Measurements from ENCODE around the gene ZC3H18.

The ZC3H18 gene

DNA sequence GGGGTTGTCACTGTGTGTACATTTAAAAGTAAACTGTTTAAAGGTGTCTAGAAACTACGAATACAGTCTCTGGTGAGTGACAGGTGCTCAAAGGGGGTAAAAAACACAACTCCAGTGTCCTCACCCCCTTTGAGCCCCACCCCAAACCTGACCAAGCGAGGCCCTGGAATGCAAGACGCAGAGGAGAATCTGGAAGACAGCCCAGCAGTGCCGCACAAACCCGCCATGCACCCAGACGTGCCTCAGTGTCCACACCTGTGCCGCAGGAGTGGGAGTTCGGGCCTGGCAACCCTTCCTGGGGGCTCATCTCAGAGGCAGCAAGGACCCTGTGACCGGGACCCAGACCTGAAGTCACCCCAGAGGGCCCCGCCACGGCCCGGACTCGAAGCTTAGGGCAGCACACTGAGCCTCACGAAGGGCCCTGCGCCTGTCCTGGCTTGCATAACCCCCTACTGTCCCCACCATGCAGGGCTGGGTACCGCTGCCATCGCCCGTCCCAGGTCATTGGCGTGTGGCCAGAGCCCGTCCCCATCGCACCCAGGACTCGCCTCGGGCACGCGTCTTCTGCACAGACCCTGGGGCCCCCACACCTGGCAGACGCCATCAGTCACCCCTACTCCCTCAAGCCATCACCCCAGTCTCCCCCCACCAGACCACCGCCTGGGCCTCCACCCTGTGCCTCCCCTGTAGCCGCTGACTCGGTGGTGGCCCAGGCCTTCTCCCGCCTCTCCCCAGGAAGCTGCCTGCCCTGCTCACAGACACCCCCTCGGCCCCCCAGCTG, 33.0 kb upstream of the ZC3H18 start:
- TF ChIP-seq CTCF (IDR thresholded peaks at IDR 0.05; ENCODE audit: low read depth, low read length, missing control alignments): no peak
- H3K4me3 ChIP-seq (replicated peaks; ENCODE audit: low read depth, low read length): no peak overlapping the region
- no peak for DNase-seq (ENCODE audit: extremely low read depth, low read depth)

DNA sequence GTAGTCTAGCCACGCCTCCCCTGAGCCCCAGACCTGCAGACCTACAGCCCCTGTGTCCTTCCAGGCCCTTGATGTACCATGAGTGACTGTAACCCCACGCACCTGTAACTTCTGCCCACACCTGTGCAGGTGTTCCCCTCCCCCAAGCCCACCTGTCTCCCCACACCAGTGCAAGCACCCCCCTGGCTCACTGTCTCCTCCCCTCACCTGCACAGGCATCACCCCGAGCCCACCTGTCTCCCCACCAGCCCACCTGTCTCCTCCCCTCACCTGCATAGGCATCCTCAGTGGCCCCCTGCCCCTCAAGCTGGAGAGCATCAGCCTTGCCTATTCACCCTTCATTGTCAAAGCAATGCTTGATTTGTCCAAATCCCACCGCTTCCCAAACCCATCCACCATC, 32.3 kb upstream of the ZC3H18 start:
- H3K4me3 ChIP-seq (replicated peaks; ENCODE audit: low read depth, low read length): no peak overlapping the region
- TF ChIP-seq CTCF (IDR thresholded peaks at IDR 0.05; ENCODE audit: low read depth, low read length, missing control alignments): no peak
- no peak for DNase-seq (ENCODE audit: extremely low read depth, low read depth)

DNA sequence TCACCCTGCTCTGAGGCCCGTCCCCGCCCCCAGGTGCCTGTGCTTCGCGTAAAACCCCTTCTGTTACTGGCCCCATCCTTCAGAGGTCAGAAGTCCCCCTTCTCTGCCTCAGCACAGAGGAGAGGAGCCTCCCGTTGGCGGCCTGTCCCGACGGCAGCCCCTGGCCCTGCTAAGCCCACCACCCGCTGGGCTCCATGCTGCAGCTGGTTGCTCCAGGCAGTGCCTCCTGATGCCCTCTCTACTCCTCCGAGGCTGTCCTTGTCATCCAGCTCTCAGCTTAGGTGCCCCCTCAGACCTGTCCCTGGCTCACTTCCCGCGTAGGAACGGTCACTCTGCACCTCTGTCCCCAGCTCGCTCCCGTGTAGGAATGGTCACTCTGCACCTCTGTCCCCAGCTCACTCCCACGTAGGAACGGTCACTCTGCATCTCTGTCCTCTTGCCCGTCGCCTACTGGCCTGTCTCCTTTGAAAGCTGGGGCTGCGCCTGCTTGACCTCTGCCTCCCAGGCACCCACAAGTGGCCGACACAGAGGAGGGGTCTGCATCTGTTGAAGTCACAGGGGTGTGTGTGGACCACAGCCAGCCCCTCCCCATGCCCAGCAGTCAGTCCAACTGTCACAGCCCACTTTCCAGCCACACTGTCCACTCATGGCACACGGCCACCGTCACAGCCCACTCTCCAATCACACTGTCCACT, 31.7 kb upstream of the ZC3H18 start:
- no peak for TF ChIP-seq CTCF (IDR thresholded peaks at IDR 0.05; ENCODE audit: low read depth, low read length, missing control alignments)
- no peak for DNase-seq (ENCODE audit: extremely low read depth, low read depth)
- no peak overlapping the region for H3K4me3 ChIP-seq (replicated peaks; ENCODE audit: low read depth, low read length)

DNA sequence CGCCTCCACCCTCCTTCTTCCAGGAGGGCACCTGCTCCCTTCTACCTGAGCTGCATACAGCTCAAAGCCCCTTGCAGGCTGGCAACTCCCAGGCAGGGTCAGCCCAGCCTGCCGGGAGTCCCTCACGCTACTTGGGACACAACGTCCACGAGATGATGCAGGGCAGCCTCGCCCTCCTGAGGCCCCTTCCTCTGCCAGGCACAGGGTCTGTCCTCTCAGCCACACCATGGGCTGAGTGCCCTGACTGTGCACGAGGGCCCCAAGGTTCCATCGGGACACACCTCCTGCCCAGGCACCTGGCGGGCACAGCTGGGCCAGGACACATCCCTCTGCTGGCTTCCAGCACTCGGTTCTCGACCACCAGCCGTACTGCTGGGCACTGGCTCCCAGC, 30.9 kb upstream of the ZC3H18 start:
- DNase-seq (ENCODE audit: extremely low read depth, low read depth): no peak
- H3K4me3 ChIP-seq (replicated peaks; ENCODE audit: low read depth, low read length): no peak overlapping the region

DNA sequence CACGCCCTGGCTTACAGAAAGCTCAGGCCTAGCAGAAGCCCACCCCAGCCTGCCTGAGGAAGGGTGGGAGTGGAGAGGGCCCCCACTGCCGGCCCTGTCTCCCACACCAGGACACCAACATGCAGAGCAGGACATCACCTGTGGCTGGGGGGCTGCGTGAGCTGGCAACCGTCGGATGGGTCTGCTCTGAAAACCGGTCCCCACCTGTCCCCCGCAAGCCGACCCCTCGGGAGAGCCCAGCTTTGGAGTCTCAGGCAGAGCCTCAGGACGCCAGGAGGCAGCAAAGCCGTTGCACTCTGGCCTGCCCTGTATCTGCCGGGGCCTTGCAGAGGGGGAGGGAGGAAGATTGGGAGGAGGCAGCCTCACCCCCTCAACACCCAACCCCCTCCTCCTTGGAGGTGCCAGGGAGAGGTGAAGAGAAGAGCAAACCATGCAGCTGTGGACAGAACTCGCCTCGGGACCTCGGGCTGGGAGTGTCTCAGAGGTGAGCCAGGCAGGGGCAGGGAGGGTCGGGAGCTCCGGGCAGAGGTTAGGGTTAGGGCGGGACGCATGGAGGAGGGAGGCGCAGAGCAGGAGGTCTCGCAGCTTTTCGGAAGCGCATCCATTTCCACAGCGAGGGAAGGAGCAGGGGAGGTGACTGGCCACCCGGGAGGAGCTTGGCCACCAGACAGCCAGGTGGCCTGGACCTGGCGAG, 30.4 kb upstream of the ZC3H18 start:
- no peak for DNase-seq (ENCODE audit: extremely low read depth, low read depth)
- no peak for TF ChIP-seq CTCF (IDR thresholded peaks at IDR 0.05; ENCODE audit: low read depth, low read length, missing control alignments)
- no peak overlapping the region for H3K4me3 ChIP-seq (replicated peaks; ENCODE audit: low read depth, low read length)

More for the DNA sequence above, 30.9 kb upstream of the ZC3H18 start:
- no peak for TF ChIP-seq CTCF (IDR thresholded peaks at IDR 0.05; ENCODE audit: low read depth, low read length, missing control alignments)

DNA sequence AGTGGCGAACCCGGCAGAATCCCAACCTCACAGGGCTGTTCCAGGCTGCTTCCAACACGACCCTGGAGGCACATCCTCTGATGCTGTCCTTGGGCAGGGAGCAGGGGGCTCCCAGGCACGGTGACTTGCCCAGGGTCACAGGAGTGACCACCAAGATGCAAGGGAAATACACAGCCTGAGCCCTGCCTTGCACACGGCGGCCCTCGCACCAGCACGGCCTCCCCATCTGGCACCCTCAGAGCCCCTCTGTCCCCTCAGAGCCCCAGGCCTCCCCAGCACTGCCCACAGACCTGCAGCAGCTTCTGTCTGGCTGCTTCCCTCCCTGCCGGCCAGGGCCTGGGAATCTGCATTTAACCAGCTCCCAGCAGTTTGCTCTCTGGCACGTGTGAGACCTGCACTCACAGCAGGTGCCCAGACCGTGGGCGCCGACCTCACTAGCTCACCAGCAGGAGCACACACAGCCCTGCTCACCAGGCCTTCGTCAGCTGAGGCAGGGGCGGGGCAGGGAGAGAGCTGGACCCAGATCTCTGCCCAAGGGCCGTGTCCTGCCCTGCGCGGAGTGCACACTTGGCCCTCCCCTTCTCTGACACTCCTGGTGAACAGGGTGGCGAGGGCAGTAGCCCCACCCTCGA, 29.7 kb upstream of the ZC3H18 start:
- no peak for TF ChIP-seq CTCF (IDR thresholded peaks at IDR 0.05; ENCODE audit: low read depth, low read length, missing control alignments)
- H3K4me3 ChIP-seq (replicated peaks; ENCODE audit: low read depth, low read length): no peak overlapping the region
- DNase-seq (ENCODE audit: extremely low read depth, low read depth): no peak
